Sciatic nerve (tissue), 2 donors: Measurements from ENCODE around the gene CFDP1. TPM values are rescaled to one million over a fixed set of nuclear protein-coding genes. Genes with fewer than 3 reads are reported as not detected.

Experiments
- ATAC-seq: fragments of 200-7000 bp; cut with Tn5 transposase; one replicate; pipeline ENCODE4 v1.9.1; 2020; ENCODE audit warnings: mild to moderate bottlenecking, moderate library complexity
- DNase-seq: peaks from one replicate; pipeline ENCODE4 v3.0.0-alpha.2; 2020; ENCODE audit warnings: low spot score
- intact Hi-C: fragments of 100-400 bp; cut with DNase I; formaldehyde crosslinking; loops from one replicate; pipeline ENCODE4 v1.14.2; 2022
- total RNA-seq: library from RNA; stranded (reverse); fragmentation: NEBNext Ultra II Directional; extraction: Animal tissue kit (Norgen Biotek cat#: 25700); gene quantifications from one replicate; pipeline ENCODE4 v1.2.1, GENCODE V29; 2021
- donor health status: DM: no; HTN: no; CAD: no.
- donor health status: DM: no; HTN: no; CAD: no.

CFDP1 gene
- total RNA-seq, 1 donor from 2014 or later: 73.7 TPM

- intact Hi-C loops: no loop called here
- no peak for DNase-seq
- no peak for ATAC-seq
These were observed 91.6 kb downstream of the CFDP1 start for GRCh38 chr16:75341564-75342307.

GRCh38 chr16:75340741-75341491 is 92.4 kb downstream of the CFDP1 start:
- intact Hi-C loops: no loop called here
- DNase-seq (no peak), ATAC-seq (no peak)

GRCh38 chr16:75337430-75337829 is 95.9 kb downstream of the CFDP1 start:
- DNase-seq: no peak
- no peak for ATAC-seq

GRCh38 chr16:75336521-75336920 is 96.8 kb downstream of the CFDP1 start:
- no peak for DNase-seq
- intact Hi-C loops: no loop called here
- no peak for ATAC-seq

More at GRCh38 chr16:75337430-75337829, 95.9 kb downstream of the CFDP1 start:
- intact Hi-C loops: no loop called here

- intact Hi-C loops: no loop called here
- ATAC-seq (no peak), DNase-seq (no peak)
These were observed 99.6 kb downstream of the CFDP1 start for GRCh38 chr16:75333721-75334163.

GRCh38 chr16:75329943-75330342 is 103.4 kb downstream of the CFDP1 start:
- DNase-seq: no peak
- ATAC-seq: no peak
- intact Hi-C loops: no loop called here

- intact Hi-C loops: no loop called here
- ATAC-seq (no peak), DNase-seq (no peak)
These were observed 107.0 kb downstream of the CFDP1 start for GRCh38 chr16:75326333-75326732.

- intact Hi-C loops: no loop called here
- ATAC-seq: no peak
These were observed 109.4 kb downstream of the CFDP1 start for GRCh38 chr16:75323933-75324332.

GRCh38 chr16:75323198-75323597 is 110.1 kb downstream of the CFDP1 start:
- ATAC-seq (no peak), DNase-seq (no peak)
- intact Hi-C loops: no loop called here

More at GRCh38 chr16:75323933-75324332, 109.4 kb downstream of the CFDP1 start:
- DNase-seq: no peak

GRCh38 chr16:75322740-75323139 is 110.6 kb downstream of the CFDP1 start:
- intact Hi-C loops: no loop called here
- DNase-seq (no peak), ATAC-seq (no peak)

GRCh38 chr16:75320435-75320834 is 112.9 kb downstream of the CFDP1 start:
- DNase-seq: no peak
- intact Hi-C loops: no loop called here
- ATAC-seq: peak; percentile 63

- intact Hi-C loops: no loop called here
- no peak for ATAC-seq
- DNase-seq: no peak
These were observed 113.5 kb downstream of the CFDP1 start for GRCh38 chr16:75319513-75320411.

- intact Hi-C loops: no loop called here
- DNase-seq (no peak), ATAC-seq (no peak)
These were observed 114.6 kb downstream of the CFDP1 start for GRCh38 chr16:75318737-75319136.

- ATAC-seq (no peak), DNase-seq (no peak)
- intact Hi-C loops: no loop called here
These were observed 115.8 kb downstream of the CFDP1 start for GRCh38 chr16:75317532-75317931.

GRCh38 chr16:75317101-75317522 is 116.2 kb downstream of the CFDP1 start:
- ATAC-seq: peak; percentile 29
- DNase-seq: no peak
- intact Hi-C loops: no loop called here

GRCh38 chr16:75315539-75316306 is 117.6 kb downstream of the CFDP1 start:
- DNase-seq (no peak), ATAC-seq (no peak)
- intact Hi-C loops: no loop called here

GRCh38 chr16:75312875-75313274 is 120.4 kb downstream of the CFDP1 start:
- intact Hi-C loops: no loop called here
- no peak for DNase-seq
- no peak for ATAC-seq

- DNase-seq: no peak
- intact Hi-C loops: no loop called here
- ATAC-seq: no peak
These were observed 121.8 kb downstream of the CFDP1 start for GRCh38 chr16:75311383-75311938.
